ENCODE results near the gene FUT7.

The FUT7 gene

GRCh38 chr9:137002646-137003041 lies 29.2 kb downstream of the FUT7 start:
- no peak overlapping the region for H3K4me3 ChIP-seq (ENCODE audit: low read depth, low read length)
- no peak for TF ChIP-seq CTCF (IDR thresholded peaks at IDR 0.05; ENCODE audit: low read depth, low read length, missing control alignments)
- in situ Hi-C loops (cut with HindIII; ENCODE audit: low sequenced_read_pairs) = no loop called here
- no peak for DNase-seq (ENCODE audit: low read depth)

DNA sequence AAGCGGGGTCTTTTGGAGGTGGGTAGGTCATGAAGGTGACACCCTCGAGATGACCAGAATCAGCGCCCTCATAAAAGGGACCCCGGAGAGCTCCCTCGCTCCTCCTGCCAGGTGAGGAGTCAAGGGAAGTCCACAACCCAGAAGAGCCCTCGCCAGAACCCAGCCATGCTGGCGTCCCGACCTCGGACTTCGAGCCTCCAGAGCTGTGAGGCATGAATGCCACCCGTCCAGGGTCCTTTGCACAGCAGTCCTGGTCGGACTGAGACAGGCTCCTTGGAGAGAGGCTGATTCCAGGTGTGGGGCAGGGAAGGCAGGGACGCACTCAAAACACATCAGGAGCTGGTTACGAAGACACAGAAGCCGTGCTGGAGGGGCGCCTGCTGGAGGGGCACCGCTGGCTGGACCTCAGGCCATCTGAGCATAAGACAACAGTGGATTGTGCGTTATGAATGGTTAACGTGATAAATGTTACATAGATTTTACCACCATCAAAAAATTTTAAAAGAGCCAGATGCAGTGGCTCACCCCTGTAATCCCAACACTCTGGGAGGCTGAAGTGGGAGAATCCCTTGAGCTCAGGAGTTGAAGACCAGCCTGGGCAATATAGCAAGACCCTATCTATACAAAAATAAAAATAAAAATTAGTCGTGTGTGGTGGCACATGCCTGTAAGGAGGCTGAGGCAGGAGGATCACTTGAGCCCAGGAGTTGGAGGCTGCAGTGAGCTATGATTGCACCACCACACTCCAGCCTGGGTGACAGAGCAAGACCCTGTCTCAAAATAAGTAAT lies 29.8 kb downstream of the FUT7 start:
- no peak for TF ChIP-seq CTCF (IDR thresholded peaks at IDR 0.05; ENCODE audit: low read depth, low read length, missing control alignments)
- DNase-seq (ENCODE audit: low read depth) = no peak
- in situ Hi-C loops (cut with HindIII; ENCODE audit: low sequenced_read_pairs) = no loop called here
- H3K4me3 ChIP-seq (ENCODE audit: low read depth, low read length) = no peak overlapping the region

DNA sequence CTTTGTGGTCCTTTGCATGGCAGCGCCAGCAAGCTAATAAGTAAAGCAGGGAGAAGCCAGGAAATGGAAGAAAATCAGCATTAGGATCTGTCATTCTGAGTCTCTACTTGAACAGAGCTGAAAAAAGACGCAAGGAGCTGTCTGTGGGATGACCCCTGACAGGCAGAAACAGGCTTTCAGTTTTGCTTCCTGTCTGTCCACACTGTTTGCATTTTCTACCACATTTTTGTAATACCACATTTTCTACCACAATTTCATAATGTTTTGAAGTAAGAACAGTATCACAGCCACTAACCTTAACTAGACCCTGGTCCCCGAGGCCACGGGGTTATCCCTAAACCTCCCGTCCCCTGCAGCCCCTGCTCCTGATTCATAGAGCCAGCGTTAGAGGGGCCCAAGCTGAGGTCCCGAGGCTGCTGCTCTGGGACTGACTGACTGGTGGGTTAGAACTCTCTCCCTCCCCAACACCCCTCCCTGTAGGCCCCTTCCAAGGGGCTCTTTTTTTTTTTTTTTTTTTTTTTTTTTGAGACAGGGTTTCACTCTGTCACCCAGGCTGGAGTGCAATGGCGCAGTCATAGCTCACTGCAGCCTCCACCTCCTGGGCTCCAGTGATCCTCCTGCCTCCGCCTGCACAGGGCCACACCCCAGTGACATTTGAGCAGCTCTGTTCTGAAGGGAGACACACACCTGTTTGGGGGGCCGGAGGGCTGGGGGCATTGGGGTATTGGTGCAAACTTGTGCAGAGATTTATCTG lies 31.5 kb downstream of the FUT7 start:
- peak; percentile 34 for DNase-seq (ENCODE audit: low read depth)
- no peak overlapping the region for H3K4me3 ChIP-seq (ENCODE audit: low read depth, low read length)
- TF ChIP-seq CTCF (IDR thresholded peaks at IDR 0.05; ENCODE audit: low read depth, low read length, missing control alignments) = no peak
- in situ Hi-C loops (cut with HindIII; ENCODE audit: low sequenced_read_pairs) = no loop called here

DNA sequence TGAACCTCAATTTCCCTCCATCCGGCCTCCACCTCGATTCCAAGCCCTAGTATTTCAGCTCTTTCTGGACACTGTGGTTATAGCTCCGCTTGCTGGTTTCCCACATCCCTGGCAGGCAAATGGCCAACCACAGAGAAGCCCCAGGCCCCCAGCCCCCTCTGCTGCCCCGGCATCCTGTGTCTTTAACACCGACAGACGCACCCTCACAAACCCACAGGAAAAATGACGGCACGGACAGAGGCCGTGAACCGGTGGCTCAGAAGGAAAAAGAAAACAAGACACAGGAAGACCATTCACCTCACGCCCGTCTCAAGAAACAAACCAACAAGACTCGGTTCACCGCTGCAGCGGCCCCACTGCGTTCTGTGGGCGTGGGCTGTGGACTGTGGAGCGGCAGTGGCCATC lies 34.1 kb downstream of the FUT7 start:
- in situ Hi-C loops (cut with HindIII; ENCODE audit: low sequenced_read_pairs) = no loop called here
- TF ChIP-seq CTCF (IDR thresholded peaks at IDR 0.05; ENCODE audit: low read depth, low read length, missing control alignments) = no peak
- DNase-seq (ENCODE audit: low read depth) = no peak
- H3K4me3 ChIP-seq (ENCODE audit: low read depth, low read length) = no peak overlapping the region

- no peak for DNase-seq (ENCODE audit: low read depth)
- no peak for TF ChIP-seq CTCF (IDR thresholded peaks at IDR 0.05; ENCODE audit: low read depth, low read length, missing control alignments)
- in situ Hi-C loops (cut with HindIII; ENCODE audit: low sequenced_read_pairs) = no loop called here
- no peak overlapping the region for H3K4me3 ChIP-seq (ENCODE audit: low read depth, low read length)
These were observed 34.5 kb downstream of the FUT7 start for GRCh38 chr9:136997371-136997770.

DNA sequence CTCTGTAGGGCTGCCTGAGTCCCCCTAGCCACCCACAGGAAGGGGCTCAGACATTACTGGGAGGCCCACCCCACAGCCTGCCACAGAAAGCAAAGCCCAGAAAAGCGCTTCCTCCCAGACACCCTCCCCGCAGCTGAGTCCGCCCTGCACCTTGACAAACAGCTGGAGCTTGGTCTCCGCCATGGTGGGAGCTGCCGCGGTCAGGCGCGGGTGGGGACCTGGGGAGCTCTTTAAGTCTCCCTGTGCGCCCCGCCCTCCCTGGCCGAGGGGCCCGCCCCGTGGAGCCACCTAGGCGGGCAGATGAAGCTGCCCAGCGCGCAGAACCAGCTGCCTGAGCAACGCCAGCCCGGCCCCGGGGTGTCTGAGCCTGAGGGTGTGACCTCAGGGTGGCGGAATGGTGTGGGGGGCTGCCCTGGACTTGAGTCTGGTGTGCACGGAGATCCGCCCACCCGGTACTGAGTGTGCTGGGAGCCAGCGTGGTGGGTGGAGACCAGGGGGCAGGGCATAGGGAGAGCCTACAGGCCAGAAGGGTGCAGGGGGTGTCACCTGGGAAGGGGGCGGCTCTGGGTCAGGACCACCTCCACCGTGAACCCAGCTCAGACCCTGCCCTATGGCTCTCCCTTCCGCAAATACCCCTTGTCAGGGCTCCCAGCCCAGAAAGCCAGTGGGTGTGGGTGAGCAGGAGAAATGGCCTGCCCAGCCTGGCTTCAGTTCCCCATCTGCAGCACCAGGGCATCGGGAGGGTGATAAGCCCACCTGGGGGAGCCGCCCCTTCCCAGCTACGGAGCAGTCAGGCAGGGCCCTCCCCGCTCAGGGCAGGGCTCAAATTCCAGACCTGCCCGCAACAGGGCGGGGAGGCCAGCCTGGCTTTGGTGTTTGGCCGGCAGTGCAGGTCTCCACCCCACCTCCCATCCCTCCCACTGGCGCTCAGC lies 35.3 kb downstream of the FUT7 start, which contains the start of gene CLIC3:
CLIC3 (minus strand) TSS at position 208 of the 932 bp plus-strand sequence; CDS start at position 183, 25 bp downstream.
- H3K4me3 ChIP-seq (ENCODE audit: low read depth, low read length) = no peak within 1 kb of the TSS
- in situ Hi-C loops (cut with HindIII; ENCODE audit: low sequenced_read_pairs) = no loop called here
- no peak for TF ChIP-seq CTCF (IDR thresholded peaks at IDR 0.05; ENCODE audit: low read depth, low read length, missing control alignments)
- DNase-seq (ENCODE audit: low read depth) = no peak

Data from astrocyte of the cerebellum (primary cell).